Fibroblast of gingiva (primary cell): ENCODE results near the gene BUB1B.

Experiments used
- DNase-seq: peaks from one replicate; pipeline ENCODE4 v3.0.0-alpha.2; 2011; ENCODE audit warnings: low read depth

The BUB1B gene

DNA sequence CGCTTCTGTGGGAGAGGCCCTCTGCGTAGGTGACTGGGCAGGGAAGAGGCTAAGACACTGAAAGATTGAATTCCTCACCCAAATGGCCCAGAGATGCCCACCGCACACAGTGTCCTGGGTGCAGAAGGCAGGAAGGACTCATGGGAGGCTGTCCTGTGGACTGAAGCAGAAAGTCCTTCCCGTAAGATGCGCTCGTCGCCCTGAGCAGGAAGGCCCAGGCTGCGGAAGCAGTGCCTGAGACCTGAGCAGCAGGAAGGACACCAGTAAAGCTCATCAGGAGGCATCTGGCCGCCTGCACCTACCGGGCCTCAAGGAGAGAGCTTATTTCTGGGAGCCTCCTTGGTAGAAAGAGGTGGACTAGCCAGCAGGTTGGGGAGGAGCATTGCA is 81.3 kb downstream of the BUB1B start:
- DNase-seq, result no peak

DNA sequence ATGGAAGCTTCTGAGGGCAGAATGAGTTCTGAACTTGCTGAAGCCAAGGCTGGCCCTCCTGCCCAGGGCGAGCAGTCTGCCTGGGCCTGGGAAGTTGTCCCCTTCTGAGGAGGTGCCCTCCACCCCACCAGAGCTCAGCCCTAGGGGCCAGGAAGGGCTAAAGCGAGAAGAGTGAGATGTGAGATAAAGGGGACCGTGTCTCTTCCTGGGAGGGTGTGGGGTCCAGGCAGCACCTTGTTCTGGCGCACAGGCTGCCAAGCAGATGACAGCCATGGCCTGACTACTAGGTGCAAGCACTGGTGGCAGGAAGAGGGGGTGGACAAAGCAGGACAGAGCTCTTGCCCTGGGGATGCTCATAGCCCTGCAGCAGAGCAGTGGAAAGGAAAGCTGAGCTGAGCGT is 81.7 kb downstream of the BUB1B start:
- no peak for DNase-seq

GRCh38 chr15:40243126-40243810 is 82.4 kb downstream of the BUB1B start:
- DNase-seq, result no peak

DNA sequence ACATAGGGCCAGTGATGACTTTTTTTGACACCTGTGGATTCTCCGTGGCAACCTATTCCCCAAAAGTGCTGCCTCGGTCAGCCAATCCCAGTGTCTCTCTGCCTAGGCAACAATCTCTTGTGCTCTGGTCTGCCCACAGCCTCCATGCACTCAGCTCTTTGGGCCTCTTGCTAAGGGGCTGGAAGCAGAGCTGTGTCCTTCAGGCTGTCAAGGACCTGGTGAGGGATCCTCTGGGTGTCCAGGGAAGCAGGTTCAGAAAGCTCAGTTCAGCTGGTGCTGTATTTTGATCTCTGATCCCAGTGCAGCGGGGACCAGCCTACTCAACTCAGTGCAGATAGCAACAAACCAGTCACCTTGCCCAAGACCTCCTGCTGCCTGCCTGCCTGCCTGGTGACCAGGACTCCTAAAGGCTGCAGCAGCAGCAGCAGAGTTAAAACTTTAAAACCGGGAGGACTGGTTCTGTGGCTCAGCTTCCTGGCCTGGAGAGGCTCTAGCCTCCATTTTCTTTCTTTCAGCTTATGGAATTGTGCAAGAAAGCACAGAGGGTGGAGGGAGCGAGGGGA is 84.2 kb downstream of the BUB1B start:
- no peak for DNase-seq

DNA sequence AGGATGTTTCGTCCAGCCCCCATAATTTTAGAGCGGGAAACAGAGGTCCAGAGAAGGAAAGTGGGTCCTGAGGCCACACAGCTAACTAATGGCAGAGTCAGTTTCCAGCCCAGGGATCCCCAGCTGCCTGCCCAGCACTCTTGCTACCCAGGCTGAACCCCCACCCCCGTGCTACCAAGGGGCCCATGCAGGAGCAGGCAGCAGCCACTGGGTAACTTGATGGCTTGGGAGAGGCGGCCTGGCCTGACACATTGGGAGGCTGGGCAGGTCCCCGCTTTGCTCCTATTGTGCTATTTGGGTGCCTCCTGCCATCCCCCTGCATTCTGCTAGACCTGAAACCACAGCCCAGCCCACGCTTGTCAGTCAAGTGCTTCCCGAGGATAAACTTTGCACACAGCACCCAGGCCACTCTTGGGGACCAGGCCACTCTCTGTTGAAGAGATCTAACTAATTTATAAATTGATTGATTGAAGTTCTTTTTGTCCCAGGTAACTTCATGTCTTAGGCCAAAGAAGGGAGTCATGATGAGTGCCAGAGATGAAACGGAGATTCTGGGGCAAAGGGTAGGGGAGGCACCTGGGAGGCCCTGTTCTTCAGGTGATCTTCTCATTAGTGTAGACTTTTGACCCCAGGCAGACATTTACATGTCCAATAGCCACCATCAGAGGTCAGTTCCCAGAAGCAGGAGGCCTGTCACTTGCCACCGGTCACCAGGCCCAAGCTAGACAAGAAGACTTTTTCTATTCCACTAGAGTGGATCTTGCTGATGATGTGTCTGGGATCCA is 85.0 kb downstream of the BUB1B start:
- no peak for DNase-seq

GRCh38 chr15:40246496-40247280 is 85.8 kb downstream of the BUB1B start:
- DNase-seq, result no peak

GRCh38 chr15:40247406-40247971 is 86.6 kb downstream of the BUB1B start:
- no peak for DNase-seq

DNA sequence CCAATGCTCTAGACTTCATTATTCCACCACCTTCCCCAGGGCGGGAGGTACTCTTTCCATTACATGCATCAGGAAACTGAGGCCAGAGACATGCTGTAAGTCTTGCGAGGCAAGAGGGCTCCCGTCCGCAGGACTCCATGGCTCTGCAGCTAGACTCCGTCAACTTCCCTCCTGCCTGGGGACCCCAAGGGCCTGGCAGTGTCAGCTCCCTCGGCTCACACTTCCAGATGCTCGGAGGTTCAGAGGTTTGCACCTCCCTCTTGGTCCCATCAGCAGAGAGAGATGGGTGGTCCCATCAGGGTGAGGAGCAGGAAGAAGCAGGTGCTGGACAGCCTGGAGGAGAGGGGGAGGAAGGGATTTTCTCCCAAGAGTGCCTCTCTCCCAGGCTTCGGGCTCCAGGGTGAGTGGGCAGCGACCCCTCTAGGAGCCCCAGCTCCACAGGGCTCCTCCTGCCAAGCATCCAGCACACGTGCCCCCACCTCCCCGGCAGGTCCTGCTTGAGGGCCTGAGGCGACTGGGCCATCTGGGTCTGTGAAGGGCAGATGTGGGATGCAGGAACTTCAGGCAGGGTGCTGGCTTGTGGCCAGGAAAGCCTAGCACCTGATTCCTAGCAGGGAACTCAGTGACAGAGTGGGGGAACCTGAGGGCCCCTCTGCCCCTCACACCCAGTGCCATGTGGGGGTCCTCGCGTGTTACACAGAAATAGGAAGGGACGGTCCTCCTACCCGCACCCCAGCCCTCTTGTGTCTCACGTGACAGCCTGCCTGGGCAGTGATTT is 87.3 kb downstream of the BUB1B start:
- no peak for DNase-seq

- DNase-seq, result no peak
Measured at GRCh38 chr15:40249477-40250303, 88.8 kb downstream of the BUB1B start.

GRCh38 chr15:40250304-40250656 is 89.4 kb downstream of the BUB1B start:
- DNase-seq, result no peak

- DNase-seq, result no peak
Measured at GRCh38 chr15:40250771-40251483, 90.1 kb downstream of the BUB1B start.

DNA sequence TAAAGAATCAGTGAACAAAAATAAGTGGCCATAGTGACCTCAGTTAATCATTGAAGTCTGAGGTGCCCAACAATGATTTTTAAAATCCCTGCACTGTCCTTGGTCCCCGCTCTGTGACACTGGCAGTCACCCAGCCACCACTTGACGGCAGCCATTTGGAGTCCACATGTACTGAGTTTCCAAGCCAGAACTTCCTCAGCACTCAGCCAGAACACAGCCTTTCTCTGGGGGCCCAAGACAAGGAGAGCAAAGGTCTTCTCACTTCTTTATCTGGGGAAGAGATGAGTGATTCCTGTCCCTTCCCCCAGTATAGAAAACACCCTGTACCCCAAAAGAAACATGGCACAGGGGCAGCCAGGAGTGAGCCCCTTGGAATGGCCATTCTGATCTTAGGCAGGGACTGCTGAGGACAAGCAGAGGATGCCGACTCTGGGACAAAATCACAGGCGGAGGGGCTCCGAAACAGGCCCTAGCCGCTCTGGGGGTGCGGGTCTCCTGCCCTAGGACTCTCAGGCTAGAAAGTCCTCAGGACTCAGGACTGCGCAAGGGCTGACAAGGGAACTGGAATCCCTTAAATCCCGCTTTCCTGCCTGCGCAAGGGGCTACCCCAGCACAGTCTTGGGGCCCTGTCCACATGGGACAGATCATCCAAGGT is 90.7 kb downstream of the BUB1B start:
- DNase-seq, result no peak

DNA sequence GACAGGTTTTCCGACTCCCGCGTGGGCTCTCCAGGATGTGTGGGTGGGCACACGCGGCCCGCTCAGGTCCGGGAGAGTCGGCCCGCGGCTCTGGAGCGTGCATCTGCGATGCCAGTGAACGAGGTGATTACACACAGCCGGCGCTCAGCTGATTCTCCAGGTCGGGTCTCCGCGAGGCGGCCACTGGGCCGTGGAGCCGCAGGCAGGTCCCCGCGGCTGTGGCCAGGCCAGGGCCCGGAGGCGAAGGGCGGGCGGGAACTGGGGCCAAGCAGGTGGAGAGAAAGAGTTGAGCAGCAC is 91.2 kb downstream of the BUB1B start:
- no peak for DNase-seq

DNA sequence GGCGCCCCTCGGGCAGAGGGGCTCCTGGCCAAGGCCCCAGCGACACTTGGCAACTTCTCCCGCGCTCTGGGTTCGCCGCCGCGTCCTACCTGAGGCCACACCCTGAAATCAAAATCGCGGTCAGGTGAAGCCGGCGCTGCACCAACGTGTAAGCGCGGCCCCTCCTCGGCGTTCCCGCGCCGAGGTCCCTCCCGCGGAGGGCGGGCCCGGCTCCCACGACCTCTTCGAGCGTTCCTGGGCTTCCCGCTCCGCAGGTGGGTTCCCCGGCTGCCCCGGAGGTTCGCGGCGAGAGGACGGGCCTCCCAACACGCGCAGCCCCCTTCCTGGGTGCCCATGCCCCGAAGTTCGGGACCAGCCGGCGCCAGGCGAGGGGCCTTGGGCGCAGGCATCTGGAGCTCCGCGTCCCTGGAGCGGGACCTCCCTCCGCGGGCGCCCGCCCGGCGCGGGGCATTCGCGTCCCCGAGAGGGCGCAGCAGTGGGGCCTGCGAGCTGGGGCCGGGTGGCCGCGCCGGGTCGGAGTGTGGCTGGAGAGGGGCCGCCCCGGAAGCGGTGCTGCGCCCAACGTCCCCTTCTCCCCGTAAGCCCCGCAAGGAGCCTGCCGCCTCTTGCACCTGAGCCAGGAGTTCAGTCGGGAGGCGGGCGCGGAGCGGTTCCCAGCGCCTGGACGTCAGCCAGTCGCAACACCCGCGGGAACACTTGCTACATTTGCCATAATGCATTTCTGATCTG is 91.7 kb downstream of the BUB1B start:
- no peak for DNase-seq

- no peak for DNase-seq
Measured at GRCh38 chr15:40253167-40253790, 92.4 kb downstream of the BUB1B start.

- DNase-seq, result no peak
Measured at GRCh38 chr15:40254452-40254851, 93.6 kb downstream of the BUB1B start.

- DNase-seq, result no peak
Measured at GRCh38 chr15:40255033-40255432, 94.2 kb downstream of the BUB1B start.

GRCh38 chr15:40256638-40257235 is 95.9 kb downstream of the BUB1B start:
- no peak for DNase-seq
